ENCODE data around the gene NEDD4L.
A peak's percentile ranks its signal among the peaks of the same experiment; 100 is the strongest.

NEDD4L gene

DNA sequence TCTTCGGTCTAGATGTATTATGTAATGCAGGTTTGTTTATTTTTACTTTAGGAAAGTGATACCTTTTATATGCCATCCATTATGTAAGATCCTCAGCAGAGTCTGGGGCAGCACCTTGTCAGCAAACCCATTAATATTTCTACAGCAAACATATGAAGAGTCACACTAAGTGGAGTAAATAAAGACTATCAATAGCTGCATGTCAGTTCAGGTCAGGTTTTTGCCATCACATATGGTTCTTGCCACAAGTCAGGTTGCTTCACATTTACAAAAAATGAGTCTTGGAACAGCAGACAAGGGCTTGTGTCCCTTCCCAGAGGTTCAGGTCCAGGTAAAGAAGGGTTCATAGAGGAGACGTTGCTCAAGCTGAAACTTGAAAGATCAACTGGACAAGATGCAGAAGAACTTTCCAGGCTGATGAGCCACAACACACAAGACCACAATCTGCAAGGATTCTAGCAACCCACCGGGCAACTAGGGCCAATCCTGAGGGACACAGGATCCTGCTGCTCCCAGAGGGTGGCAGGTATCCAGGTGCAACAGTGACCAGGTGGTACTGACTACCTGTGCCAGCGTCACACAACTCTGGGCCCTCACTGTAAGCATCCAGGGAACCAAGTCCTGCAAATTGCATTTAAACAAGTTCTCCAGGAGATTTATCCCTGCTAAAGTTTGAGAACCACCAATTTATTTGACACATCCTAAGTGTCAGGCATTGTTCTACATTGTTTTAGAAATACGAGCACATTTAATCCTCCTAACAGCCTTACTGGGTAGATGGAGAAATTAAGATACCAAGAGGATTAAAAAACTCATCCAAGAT, 369.0 kb downstream of the NEDD4L start (continued):
- TF ChIP-seq, protein P1, sequence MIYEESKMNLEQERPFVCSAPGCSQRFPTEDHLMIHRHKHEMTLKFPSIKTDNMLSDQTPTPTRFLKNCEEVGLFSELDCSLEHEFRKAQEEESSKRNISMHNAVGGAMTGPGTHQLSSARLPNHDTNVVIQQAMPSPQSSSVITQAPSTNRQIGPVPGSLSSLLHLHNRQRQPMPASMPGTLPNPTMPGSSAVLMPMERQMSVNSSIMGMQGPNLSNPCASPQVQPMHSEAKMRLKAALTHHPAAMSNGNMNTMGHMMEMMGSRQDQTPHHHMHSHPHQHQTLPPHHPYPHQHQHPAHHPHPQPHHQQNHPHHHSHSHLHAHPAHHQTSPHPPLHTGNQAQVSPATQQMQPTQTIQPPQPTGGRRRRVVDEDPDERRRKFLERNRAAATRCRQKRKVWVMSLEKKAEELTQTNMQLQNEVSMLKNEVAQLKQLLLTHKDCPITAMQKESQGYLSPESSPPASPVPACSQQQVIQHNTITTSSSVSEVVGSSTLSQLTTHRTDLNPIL (CRISPR knock-in tag; IDR thresholded peaks at IDR 0.05; ENCODE audit: low read depth) = no peak
- no peak for TF ChIP-seq ISL1 (CRISPR knock-in tag; IDR thresholded peaks at IDR 0.05)
- no peak for TF ChIP-seq PPARA (CRISPR knock-in tag; IDR thresholded peaks at IDR 0.05; ENCODE audit: borderline replicate concordance)

DNA sequence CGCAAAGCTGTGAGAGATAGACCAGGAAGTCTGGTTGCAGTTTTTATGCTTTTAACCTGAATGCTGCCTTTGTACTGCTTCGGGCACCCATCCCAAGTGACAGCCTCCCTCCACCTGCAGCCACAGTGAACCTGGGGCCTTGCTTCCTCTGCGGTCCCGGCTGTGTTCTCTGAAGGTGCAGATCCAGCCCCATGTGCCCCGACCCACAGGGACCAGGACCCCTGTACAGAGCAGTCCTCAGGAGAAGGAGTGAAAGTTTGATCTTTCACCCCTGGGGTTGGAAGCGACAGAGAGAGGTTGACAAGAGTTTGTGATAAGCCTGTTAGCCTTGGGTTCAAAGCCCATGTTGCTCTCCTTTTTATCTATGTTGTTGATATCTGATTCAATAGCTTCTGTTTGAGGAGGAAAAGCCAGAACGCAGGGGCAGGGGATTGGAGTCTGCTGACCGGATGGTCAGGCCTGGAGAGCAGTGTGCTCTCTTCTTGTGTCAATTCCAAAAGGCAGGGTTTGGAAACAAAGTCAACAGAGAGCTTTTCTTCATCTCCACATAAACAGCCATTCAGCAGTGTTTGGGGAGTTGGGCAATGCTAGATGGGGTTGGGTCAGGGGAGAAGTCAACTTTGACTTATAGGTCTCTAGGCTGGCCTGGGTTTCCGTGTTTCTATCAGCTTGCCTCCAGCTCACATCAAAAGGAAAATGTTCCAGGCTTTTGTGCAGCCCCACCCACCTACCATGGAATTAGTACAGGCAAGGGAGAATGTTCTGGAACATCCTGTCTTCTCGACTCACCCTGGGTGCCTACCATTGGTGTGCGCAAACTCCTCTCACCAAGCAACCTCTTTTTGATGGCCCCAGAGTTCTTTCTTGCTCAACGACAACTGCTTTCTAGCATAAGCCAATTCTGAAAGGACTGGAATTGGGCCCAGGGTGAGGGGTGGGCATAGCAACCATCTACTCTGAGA, 369.9 kb downstream of the NEDD4L start:
- ATAC-seq = no peak
- no peak for TF ChIP-seq ZFP30 (CRISPR knock-in tag; IDR thresholded peaks at IDR 0.05)

DNA sequence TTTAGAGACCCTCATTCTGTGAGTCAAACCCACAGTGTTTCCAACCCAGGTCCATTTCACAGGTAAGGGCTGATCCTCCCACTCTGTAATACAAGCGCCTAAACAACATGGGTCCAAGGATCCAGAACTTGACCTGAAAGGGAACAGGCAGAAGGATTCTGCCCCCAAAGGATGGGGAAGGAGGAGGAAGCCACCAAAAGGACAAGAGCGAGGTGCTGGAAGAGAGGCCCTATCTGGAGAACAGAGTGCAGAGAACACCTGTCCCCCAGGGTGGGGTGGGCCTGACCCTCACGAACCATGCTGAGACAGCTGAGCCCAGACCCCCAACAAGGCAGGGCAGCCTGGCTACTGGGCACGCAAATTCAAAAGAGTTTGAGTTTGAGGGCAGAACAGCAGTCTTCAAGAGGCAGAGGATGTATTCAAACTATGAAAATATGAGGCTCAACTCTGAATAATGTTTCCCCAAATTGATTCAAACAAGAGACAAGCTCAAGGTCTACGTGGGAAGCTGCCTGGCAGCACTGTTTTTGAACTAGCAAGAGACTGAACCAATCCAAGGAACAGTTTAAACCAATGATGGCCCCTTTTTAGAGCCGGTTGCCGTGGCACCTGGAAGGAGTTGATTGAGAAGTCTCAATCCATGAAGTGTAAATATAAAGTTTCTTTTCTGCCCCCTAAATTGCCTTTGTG, 372.1 kb downstream of the NEDD4L start:
- no peak for TF ChIP-seq ZNF8 (CRISPR knock-in tag; IDR thresholded peaks at IDR 0.05)
- TF ChIP-seq, protein P2, sequence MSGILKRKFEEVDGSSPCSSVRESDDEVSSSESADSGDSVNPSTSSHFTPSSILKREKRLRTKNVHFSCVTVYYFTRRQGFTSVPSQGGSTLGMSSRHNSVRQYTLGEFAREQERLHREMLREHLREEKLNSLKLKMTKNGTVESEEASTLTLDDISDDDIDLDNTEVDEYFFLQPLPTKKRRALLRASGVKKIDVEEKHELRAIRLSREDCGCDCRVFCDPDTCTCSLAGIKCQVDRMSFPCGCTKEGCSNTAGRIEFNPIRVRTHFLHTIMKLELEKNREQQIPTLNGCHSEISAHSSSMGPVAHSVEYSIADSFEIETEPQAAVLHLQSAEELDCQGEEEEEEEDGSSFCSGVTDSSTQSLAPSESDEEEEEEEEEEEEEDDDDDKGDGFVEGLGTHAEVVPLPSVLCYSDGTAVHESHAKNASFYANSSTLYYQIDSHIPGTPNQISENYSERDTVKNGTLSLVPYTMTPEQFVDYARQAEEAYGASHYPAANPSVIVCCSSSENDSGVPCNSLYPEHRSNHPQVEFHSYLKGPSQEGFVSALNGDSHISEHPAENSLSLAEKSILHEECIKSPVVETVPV (CRISPR knock-in tag; IDR thresholded peaks at IDR 0.05) = no peak
- TF ChIP-seq ZC3H10 (CRISPR knock-in tag; IDR thresholded peaks at IDR 0.05) = no peak
- TF ChIP-seq TCF4 (CRISPR knock-in tag; IDR thresholded peaks at IDR 0.05; ENCODE audit: borderline replicate concordance) = no peak
- TF ChIP-seq SNAI2 (CRISPR knock-in tag; IDR thresholded peaks at IDR 0.05) = no peak
- no peak for TF ChIP-seq ZFP30 (CRISPR knock-in tag; IDR thresholded peaks at IDR 0.05)
- TF ChIP-seq ZFP3 (CRISPR knock-in tag; IDR thresholded peaks at IDR 0.05) = no peak
- TF ChIP-seq GLIS3 (CRISPR knock-in tag; IDR thresholded peaks at IDR 0.05) = no peak
- no peak for TF ChIP-seq ESRRG (CRISPR knock-in tag; IDR thresholded peaks at IDR 0.05)
- TF ChIP-seq, protein P1 (CRISPR knock-in tag; IDR thresholded peaks at IDR 0.05; ENCODE audit: low read depth) = no peak
- TF ChIP-seq, protein P3, sequence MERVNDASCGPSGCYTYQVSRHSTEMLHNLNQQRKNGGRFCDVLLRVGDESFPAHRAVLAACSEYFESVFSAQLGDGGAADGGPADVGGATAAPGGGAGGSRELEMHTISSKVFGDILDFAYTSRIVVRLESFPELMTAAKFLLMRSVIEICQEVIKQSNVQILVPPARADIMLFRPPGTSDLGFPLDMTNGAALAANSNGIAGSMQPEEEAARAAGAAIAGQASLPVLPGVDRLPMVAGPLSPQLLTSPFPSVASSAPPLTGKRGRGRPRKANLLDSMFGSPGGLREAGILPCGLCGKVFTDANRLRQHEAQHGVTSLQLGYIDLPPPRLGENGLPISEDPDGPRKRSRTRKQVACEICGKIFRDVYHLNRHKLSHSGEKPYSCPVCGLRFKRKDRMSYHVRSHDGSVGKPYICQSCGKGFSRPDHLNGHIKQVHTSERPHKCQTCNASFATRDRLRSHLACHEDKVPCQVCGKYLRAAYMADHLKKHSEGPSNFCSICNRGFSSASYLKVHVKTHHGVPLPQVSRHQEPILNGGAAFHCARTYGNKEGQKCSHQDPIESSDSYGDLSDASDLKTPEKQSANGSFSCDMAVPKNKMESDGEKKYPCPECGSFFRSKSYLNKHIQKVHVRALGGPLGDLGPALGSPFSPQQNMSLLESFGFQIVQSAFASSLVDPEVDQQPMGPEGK (CRISPR knock-in tag; IDR thresholded peaks at IDR 0.05; ENCODE audit: borderline replicate concordance) = no peak
- no peak for TF ChIP-seq CSDC2 (CRISPR knock-in tag; IDR thresholded peaks at IDR 0.05)
- no peak for TF ChIP-seq OSR1 (CRISPR knock-in tag; IDR thresholded peaks at IDR 0.05)
- no peak for TF ChIP-seq ISL1 (CRISPR knock-in tag; IDR thresholded peaks at IDR 0.05)
- ATAC-seq = peak; percentile 49

DNA sequence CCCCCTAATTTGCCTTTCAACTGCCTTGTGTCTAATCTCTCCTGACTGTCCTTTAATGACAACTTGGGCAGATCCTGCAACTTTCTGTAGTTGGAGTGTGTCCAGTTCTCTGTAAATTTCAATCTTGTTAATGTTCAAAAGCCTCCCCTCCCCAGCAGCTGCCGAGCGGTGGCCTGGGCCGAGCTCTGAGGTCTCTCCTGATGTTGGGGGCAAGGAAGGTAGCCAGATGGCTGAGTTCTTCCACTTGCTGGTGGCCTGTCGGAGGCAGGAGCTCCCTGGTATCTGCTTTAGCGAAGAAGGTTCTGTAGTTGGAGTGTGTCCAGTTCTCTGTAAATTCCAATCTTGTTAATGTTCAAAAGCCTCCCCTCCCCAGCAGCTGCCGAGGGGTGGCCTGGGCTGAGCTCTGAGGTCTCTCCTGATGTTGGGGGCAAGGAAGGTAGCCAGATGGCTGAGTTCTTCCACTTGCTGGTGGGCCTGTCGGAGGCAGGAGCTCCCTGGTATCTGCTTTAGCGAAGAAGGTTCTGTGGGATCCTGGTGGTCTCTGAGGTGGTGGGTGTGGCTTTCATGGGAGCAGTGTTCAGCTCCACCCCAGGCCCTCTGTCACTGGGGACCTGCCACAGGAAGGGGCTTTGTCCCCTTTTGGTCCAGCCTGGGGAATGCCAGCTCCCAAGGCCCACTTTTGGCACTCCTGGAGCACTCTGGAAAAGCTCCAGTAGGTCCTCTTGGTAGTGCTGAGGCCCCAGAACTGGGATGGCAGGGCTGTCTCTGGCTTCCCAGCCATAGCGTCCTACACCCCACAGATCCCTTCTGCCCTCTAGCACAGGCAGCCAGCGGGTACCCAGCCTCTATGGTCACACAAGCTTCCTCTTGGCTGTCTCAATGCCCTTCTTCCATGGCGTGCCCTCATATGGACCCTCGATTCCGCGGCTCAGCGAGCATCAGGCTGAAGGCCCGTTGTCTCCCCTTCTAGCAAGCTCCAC, 373.0 kb downstream of the NEDD4L start:
- peak; percentile 73 for ATAC-seq
- TF ChIP-seq SNAI2 (CRISPR knock-in tag; IDR thresholded peaks at IDR 0.05) = no peak

DNA sequence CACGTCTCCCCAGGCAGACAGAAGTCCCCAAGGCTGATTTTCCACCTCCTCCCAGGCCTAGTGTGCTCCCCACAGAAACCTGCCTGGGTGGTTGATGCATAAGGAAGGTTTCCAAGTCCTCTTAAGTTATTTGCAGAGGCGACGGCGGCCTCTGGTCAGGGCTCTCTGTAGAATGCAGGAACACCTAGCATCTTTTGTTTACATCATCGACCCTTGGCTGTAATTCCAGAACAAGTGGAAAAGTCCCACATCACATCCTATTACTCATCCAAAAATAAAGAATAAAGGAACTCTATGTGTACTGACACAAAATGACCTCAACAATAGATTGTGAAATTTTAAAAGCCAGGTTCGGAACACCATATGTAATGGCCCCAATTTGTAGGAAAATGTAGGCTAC, 373.7 kb downstream of the NEDD4L start:
- no peak for ATAC-seq
- no peak for TF ChIP-seq TOX (CRISPR knock-in tag; IDR thresholded peaks at IDR 0.05; ENCODE audit: borderline replicate concordance)
- TF ChIP-seq GLIS3 (CRISPR knock-in tag; IDR thresholded peaks at IDR 0.05) = no peak
- no peak for TF ChIP-seq PPARA (CRISPR knock-in tag; IDR thresholded peaks at IDR 0.05; ENCODE audit: borderline replicate concordance)
- no peak for TF ChIP-seq ZFP30 (CRISPR knock-in tag; IDR thresholded peaks at IDR 0.05)
- TF ChIP-seq CSDC2 (CRISPR knock-in tag; IDR thresholded peaks at IDR 0.05) = no peak
- TF ChIP-seq, protein P4, sequence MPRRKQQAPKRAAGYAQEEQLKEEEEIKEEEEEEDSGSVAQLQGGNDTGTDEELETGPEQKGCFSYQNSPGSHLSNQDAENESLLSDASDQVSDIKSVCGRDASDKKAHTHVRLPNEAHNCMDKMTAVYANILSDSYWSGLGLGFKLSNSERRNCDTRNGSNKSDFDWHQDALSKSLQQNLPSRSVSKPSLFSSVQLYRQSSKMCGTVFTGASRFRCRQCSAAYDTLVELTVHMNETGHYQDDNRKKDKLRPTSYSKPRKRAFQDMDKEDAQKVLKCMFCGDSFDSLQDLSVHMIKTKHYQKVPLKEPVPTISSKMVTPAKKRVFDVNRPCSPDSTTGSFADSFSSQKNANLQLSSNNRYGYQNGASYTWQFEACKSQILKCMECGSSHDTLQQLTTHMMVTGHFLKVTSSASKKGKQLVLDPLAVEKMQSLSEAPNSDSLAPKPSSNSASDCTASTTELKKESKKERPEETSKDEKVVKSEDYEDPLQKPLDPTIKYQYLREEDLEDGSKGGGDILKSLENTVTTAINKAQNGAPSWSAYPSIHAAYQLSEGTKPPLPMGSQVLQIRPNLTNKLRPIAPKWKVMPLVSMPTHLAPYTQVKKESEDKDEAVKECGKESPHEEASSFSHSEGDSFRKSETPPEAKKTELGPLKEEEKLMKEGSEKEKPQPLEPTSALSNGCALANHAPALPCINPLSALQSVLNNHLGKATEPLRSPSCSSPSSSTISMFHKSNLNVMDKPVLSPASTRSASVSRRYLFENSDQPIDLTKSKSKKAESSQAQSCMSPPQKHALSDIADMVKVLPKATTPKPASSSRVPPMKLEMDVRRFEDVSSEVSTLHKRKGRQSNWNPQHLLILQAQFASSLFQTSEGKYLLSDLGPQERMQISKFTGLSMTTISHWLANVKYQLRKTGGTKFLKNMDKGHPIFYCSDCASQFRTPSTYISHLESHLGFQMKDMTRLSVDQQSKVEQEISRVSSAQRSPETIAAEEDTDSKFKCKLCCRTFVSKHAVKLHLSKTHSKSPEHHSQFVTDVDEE (CRISPR knock-in tag; IDR thresholded peaks at IDR 0.05) = no peak
- TF ChIP-seq, protein P3 (CRISPR knock-in tag; IDR thresholded peaks at IDR 0.05; ENCODE audit: borderline replicate concordance) = no peak
- TF ChIP-seq ZC3H10 (CRISPR knock-in tag; IDR thresholded peaks at IDR 0.05) = no peak
- no peak for TF ChIP-seq ZNF70 (CRISPR knock-in tag; IDR thresholded peaks at IDR 0.05)
